Measurements from ENCODE around the gene APOC3.

DNA sequence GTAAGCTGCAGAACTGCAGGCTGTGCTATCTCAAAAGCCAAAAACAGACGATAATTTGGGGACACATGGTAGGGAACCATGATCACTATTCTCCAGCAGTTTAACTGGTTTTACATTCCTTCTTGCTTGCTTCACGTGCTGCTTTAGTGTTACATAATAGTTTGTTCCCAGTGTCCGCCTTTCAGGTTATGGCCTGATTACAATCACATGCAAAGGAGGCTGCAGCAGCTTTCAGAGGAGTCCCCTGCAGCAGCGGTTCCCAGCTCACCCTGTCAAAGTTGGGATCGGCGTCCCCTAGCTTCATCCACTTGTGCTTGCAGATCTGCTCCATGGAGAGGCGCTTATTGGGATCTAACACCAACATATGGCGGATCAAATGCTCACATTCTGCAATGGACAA is 46.9 kb downstream of the APOC3 start:
- TF ChIP-seq POLR2A (IDR thresholded peaks at IDR 0.05): no peak
- TF ChIP-seq, protein P1, sequence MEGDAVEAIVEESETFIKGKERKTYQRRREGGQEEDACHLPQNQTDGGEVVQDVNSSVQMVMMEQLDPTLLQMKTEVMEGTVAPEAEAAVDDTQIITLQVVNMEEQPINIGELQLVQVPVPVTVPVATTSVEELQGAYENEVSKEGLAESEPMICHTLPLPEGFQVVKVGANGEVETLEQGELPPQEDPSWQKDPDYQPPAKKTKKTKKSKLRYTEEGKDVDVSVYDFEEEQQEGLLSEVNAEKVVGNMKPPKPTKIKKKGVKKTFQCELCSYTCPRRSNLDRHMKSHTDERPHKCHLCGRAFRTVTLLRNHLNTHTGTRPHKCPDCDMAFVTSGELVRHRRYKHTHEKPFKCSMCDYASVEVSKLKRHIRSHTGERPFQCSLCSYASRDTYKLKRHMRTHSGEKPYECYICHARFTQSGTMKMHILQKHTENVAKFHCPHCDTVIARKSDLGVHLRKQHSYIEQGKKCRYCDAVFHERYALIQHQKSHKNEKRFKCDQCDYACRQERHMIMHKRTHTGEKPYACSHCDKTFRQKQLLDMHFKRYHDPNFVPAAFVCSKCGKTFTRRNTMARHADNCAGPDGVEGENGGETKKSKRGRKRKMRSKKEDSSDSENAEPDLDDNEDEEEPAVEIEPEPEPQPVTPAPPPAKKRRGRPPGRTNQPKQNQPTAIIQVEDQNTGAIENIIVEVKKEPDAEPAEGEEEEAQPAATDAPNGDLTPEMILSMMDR (IDR thresholded peaks at IDR 0.05): no peak

Measured in thyroid gland (tissue), 4 donors.